HepG2 (cell line): ENCODE data around the gene BTBD1. TPM values are rescaled to one million over a fixed set of nuclear protein-coding genes. Genes with fewer than 3 reads are reported as not detected.

ENCODE experiments used
- HNF4A ChIP-seq: sonication (generic); formaldehyde crosslinking; IDR thresholded peaks from 2 replicates; pipeline ENCODE4 v1.4.0; 2020; ENCODE audit warnings: missing genetic modification reagents
- PAWR ChIP-seq: sonication (generic); formaldehyde crosslinking; IDR thresholded peaks from 2 replicates; pipeline ENCODE4 v1.4.0; 2020; ENCODE audit warnings: missing genetic modification reagents, mild to moderate bottlenecking, borderline replicate concordance
- SRSF9 ChIP-seq: fragments of 200-400 bp; formaldehyde crosslinking; IDR thresholded peaks from 2 replicates; pipeline ENCODE4 v1.6.1; 2018; ENCODE audit warnings: borderline replicate concordance, mild to moderate bottlenecking, low read depth, low read length; ENCODE audit not compliant: insufficient read depth, poor library complexity, severe bottlenecking
- SRY ChIP-seq: sonication (generic); formaldehyde crosslinking; IDR thresholded peaks from 2 replicates; pipeline ENCODE4 v1.8.0; 2022; ENCODE audit warnings: mild to moderate bottlenecking, missing genetic modification reagents
- TAF15 ChIP-seq: fragments of 200-400 bp; formaldehyde crosslinking; IDR thresholded peaks from one replicate; pipeline ENCODE4 v1.6.1; 2018; ENCODE audit warnings: mild to moderate bottlenecking, low read depth, low read length; ENCODE audit not compliant: poor library complexity, severe bottlenecking
- polyA plus RNA-seq, 8 experiments: library from polyadenylated mRNA; depleted of rRNA in 3 of 8; stranded (reverse) in 7 of 8; unstranded in 1 of 8; fragments of >200 nt; fragmentation: Illumina TruSeq in 4 of 8; extraction: Trizol in 4 of 8; gene quantifications; 2 replicates each; pipeline versions ENCODE4 v1.2.1 to v1.2.3, GENCODE V29; 2011 to 2016; ENCODE audit warnings: low read depth in 4 of 8, missing spikeins in 1 of 8, mixed read lengths in 1 of 8; ENCODE audit not compliant: insufficient read depth in 1 of 8
- total RNA-seq, 5 experiments: library from RNA; depleted of rRNA; stranded (reverse); fragments of >200 nt; fragmentation: Illumina TruSeq; extraction: Trizol; gene quantifications; 2 replicates each; pipeline ENCODE4 v1.2.3, GENCODE V29; 2016; ENCODE audit warnings: low read depth in 1 of 5
- TF ChIP-seq, protein P1 (sequence below): sonication (generic); formaldehyde crosslinking; conservative IDR thresholded peaks from 2 replicates; pipeline ENCODE4 v1.8.0; 2022; ENCODE audit warnings: low read depth, missing genetic modification reagents
- TF ChIP-seq, protein P2 (sequence below): sonication (generic); formaldehyde crosslinking; IDR thresholded peaks from 2 replicates; pipeline ENCODE4 v1.4.0; 2020; ENCODE audit warnings: missing genetic modification reagents, borderline replicate concordance
- TF ChIP-seq, protein P3 (sequence below): sonication (generic); formaldehyde crosslinking; conservative IDR thresholded peaks from 2 replicates; pipeline ENCODE4 v1.8.0; 2022; ENCODE audit warnings: missing genetic modification reagents
- TF ChIP-seq, protein P4 (sequence below): sonication (generic); formaldehyde crosslinking; IDR thresholded peaks from 2 replicates; pipeline ENCODE4 v1.4.0; 2020; ENCODE audit warnings: mild to moderate bottlenecking, missing genetic modification reagents
- TF ChIP-seq, protein P5 (sequence below): sonication (generic); formaldehyde crosslinking; IDR thresholded peaks from 2 replicates; pipeline ENCODE4 v1.8.1; 2023; ENCODE audit warnings: missing genetic modification reagents, mild to moderate bottlenecking, borderline replicate concordance
- TF ChIP-seq, protein P6 (sequence below): sonication (generic); formaldehyde crosslinking; IDR thresholded peaks from 2 replicates; pipeline ENCODE4 v1.4.0; 2020; ENCODE audit warnings: missing genetic modification reagents
- TF ChIP-seq, protein P7 (sequence below): sonication (generic); formaldehyde crosslinking; IDR thresholded peaks from 2 replicates; pipeline ENCODE4 v1.4.0; 2020; ENCODE audit warnings: low read depth, missing genetic modification reagents

The BTBD1 gene
- total and polyA plus RNA-seq, 2 of the 13 experiments (the other 11 are each of a cell fraction or from before 2014, with no cell fraction given), result 32.1 to 53.9 TPM

DNA sequence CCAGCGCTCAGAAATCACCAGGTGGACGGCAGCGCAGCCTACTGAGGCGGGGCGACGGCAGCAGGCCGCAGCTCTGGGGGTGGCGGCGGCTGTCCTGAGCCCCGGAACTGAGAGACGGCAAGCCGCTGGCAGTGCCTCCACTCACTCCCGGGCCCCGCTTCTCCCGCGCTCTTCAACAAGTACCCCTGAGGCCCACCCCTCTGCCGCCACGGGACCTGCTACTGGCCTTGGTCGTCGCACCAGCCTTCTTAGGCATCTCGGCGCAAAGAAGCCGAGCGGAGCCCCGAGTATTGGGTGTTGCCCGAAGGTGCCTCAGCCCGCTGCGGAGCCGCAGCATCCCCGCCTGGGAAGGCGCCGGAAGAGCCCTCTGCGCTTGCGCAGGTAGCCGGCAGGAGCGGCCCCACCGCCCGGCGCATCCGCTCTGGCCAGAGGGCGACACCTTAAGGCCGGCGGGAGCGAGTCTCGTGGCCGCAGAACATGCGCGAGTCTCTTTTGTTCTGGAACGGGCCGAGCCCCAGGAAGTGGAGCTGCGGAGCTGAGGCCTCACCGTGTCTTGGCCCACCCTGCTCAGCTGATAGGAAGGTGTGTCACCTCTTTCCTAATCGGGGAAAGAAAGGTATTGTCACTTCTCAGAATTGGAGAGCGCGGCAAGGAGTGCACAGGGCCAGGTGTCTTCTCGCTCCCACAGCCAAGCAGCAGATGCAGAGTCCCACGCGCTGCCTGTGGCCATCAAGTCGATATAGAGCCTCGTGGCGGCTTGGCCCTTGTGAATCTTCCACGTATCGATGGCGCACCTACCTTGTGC is 55.6 kb downstream of the BTBD1 start, which contains the start of gene C15orf40 (continued):
- TF ChIP-seq, protein P1, sequence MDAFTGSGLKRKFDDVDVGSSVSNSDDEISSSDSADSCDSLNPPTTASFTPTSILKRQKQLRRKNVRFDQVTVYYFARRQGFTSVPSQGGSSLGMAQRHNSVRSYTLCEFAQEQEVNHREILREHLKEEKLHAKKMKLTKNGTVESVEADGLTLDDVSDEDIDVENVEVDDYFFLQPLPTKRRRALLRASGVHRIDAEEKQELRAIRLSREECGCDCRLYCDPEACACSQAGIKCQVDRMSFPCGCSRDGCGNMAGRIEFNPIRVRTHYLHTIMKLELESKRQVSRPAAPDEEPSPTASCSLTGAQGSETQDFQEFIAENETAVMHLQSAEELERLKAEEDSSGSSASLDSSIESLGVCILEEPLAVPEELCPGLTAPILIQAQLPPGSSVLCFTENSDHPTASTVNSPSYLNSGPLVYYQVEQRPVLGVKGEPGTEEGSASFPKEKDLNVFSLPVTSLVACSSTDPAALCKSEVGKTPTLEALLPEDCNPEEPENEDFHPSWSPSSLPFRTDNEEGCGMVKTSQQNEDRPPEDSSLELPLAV, result 0 out of 2 replicates have a peak, but pooled peaks have one; percentile 47
- TF ChIP-seq PAWR (CRISPR knock-in tag) (no peak), HNF4A (CRISPR knock-in tag) (no peak), SRY (no peak; the same call in 1 of the 2 replicates), TAF15 (no peak), SRSF9 (no peak)
- TF ChIP-seq, protein P2, sequence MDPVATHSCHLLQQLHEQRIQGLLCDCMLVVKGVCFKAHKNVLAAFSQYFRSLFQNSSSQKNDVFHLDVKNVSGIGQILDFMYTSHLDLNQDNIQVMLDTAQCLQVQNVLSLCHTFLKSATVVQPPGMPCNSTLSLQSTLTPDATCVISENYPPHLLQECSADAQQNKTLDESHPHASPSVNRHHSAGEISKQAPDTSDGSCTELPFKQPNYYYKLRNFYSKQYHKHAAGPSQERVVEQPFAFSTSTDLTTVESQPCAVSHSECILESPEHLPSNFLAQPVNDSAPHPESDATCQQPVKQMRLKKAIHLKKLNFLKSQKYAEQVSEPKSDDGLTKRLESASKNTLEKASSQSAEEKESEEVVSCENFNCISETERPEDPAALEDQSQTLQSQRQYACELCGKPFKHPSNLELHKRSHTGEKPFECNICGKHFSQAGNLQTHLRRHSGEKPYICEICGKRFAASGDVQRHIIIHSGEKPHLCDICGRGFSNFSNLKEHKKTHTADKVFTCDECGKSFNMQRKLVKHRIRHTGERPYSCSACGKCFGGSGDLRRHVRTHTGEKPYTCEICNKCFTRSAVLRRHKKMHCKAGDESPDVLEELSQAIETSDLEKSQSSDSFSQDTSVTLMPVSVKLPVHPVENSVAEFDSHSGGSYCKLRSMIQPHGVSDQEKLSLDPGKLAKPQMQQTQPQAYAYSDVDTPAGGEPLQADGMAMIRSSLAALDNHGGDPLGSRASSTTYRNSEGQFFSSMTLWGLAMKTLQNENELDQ (CRISPR knock-in tag), result no peak
- TF ChIP-seq, protein P3, sequence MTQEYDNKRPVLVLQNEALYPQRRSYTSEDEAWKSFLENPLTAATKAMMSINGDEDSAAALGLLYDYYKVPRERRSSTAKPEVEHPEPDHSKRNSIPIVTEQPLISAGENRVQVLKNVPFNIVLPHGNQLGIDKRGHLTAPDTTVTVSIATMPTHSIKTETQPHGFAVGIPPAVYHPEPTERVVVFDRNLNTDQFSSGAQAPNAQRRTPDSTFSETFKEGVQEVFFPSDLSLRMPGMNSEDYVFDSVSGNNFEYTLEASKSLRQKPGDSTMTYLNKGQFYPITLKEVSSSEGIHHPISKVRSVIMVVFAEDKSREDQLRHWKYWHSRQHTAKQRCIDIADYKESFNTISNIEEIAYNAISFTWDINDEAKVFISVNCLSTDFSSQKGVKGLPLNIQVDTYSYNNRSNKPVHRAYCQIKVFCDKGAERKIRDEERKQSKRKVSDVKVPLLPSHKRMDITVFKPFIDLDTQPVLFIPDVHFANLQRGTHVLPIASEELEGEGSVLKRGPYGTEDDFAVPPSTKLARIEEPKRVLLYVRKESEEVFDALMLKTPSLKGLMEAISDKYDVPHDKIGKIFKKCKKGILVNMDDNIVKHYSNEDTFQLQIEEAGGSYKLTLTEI (CRISPR knock-in tag), result no peak
- TF ChIP-seq, protein P4, sequence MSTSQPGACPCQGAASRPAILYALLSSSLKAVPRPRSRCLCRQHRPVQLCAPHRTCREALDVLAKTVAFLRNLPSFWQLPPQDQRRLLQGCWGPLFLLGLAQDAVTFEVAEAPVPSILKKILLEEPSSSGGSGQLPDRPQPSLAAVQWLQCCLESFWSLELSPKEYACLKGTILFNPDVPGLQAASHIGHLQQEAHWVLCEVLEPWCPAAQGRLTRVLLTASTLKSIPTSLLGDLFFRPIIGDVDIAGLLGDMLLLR (CRISPR knock-in tag), result peak; percentile 45; the same call in 1 of the 2 replicates
- TF ChIP-seq, protein P5, sequence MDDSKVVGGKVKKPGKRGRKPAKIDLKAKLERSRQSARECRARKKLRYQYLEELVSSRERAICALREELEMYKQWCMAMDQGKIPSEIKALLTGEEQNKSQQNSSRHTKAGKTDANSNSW (CRISPR knock-in tag), result no peak
- TF ChIP-seq, protein P6, sequence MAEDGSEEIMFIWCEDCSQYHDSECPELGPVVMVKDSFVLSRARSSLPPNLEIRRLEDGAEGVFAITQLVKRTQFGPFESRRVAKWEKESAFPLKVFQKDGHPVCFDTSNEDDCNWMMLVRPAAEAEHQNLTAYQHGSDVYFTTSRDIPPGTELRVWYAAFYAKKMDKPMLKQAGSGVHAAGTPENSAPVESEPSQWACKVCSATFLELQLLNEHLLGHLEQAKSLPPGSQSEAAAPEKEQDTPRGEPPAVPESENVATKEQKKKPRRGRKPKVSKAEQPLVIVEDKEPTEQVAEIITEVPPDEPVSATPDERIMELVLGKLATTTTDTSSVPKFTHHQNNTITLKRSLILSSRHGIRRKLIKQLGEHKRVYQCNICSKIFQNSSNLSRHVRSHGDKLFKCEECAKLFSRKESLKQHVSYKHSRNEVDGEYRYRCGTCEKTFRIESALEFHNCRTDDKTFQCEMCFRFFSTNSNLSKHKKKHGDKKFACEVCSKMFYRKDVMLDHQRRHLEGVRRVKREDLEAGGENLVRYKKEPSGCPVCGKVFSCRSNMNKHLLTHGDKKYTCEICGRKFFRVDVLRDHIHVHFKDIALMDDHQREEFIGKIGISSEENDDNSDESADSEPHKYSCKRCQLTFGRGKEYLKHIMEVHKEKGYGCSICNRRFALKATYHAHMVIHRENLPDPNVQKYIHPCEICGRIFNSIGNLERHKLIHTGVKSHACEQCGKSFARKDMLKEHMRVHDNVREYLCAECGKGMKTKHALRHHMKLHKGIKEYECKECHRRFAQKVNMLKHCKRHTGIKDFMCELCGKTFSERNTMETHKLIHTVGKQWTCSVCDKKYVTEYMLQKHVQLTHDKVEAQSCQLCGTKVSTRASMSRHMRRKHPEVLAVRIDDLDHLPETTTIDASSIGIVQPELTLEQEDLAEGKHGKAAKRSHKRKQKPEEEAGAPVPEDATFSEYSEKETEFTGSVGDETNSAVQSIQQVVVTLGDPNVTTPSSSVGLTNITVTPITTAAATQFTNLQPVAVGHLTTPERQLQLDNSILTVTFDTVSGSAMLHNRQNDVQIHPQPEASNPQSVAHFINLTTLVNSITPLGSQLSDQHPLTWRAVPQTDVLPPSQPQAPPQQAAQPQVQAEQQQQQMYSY (CRISPR knock-in tag), result peak; percentile 52
- TF ChIP-seq, protein P7, sequence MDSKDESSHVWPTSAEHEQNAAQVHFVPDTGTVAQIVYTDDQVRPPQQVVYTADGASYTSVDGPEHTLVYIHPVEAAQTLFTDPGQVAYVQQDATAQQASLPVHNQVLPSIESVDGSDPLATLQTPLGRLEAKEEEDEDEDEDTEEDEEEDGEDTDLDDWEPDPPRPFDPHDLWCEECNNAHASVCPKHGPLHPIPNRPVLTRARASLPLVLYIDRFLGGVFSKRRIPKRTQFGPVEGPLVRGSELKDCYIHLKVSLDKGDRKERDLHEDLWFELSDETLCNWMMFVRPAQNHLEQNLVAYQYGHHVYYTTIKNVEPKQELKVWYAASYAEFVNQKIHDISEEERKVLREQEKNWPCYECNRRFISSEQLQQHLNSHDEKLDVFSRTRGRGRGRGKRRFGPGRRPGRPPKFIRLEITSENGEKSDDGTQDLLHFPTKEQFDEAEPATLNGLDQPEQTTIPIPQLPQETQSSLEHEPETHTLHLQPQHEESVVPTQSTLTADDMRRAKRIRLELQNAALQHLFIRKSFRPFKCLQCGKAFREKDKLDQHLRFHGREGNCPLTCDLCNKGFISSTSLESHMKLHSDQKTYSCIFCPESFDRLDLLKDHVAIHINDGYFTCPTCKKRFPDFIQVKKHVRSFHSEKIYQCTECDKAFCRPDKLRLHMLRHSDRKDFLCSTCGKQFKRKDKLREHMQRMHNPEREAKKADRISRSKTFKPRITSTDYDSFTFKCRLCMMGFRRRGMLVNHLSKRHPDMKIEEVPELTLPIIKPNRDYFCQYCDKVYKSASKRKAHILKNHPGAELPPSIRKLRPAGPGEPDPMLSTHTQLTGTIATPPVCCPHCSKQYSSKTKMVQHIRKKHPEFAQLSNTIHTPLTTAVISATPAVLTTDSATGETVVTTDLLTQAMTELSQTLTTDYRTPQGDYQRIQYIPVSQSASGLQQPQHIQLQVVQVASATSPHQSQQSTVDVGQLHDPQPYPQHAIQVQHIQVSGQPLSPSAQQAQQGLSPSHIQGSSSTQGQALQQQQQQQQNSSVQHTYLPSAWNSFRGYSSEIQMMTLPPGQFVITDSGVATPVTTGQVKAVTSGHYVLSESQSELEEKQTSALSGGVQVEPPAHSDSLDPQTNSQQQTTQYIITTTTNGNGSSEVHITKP, result no peak
